Sigmoid colon (tissue), 7 donors: ENCODE results near the gene TOM1. TPM values are rescaled to one million over a fixed set of nuclear protein-coding genes. Genes with fewer than 3 reads are reported as not detected.

Experiments used
- DNase-seq: peaks from one replicate; pipeline ENCODE4 v3.0.0-alpha.2; 2019
- H3K27ac ChIP-seq, 4 donors: fragments of 200-600 bp; sonication (generic); one replicate each; pipeline ENCODE4 v1.5.1; 2016 to 2019; ENCODE audit warnings: mild to moderate bottlenecking in 1 of 4
- H3K27me3 ChIP-seq, 3 donors: fragments of 200-600 bp; sonication (generic); one replicate each; pipeline ENCODE4 v1.5.1; 2019; ENCODE audit warnings: mild to moderate bottlenecking in 1 of 3
- H3K36me3 ChIP-seq, 4 donors: fragments of 200-600 bp; sonication (generic); one replicate each; pipeline ENCODE4 v1.5.1; 2016 to 2019
- H3K4me1 ChIP-seq, 4 donors: fragments of 200-600 bp; sonication (generic); one replicate each; pipeline ENCODE4 v1.5.1; 2017 to 2019
- H3K4me3 ChIP-seq, 4 donors: fragments of 200-600 bp; sonication (generic); one replicate each; pipeline ENCODE4 v1.5.1; 2017 to 2019; ENCODE audit warnings: mild to moderate bottlenecking in 2 of 4, moderate library complexity in 1 of 4
- H3K9me3 ChIP-seq, 4 donors: fragments of 200-600 bp in 3 of 4; sonication (generic) in 3 of 4; one replicate each; pipeline versions ENCODE4 v1.5.1 to v1.6.1; 2013 to 2019
- EP300 ChIP-seq, 4 donors: sonication (generic); formaldehyde crosslinking; IDR thresholded peaks; one replicate each; pipeline ENCODE4 v1.6.1; 2017; ENCODE audit warnings: antibody characterized with exemption in 4 of 4
- POLR2A ChIP-seq, 2 donors: fragments of 450-650 bp; IDR thresholded peaks; one replicate each; pipeline ENCODE4 v1.6.1; 2016; ENCODE audit warnings: antibody characterized with exemption in 2 of 2, mild to moderate bottlenecking in 2 of 2, moderate library complexity in 2 of 2
- POLR2AphosphoS5 ChIP-seq, 4 donors: sonication (generic); formaldehyde crosslinking; IDR thresholded peaks; one replicate each; pipeline ENCODE4 v1.6.1; 2017; ENCODE audit warnings: antibody characterized with exemption in 4 of 4
- WGBS, 2 donors: extraction: QIAGEN DNeasy Blood & Tissue Kit; methylation state at CpG; one replicate each; pipeline ENCODE4 v1.1.7; 2013; 5-methylcytosine and 5-hydroxymethylcytosine counted together
- intact Hi-C: fragments of 100-400 bp; cut with DNase I; formaldehyde crosslinking; loops from one replicate; pipeline ENCODE4 v1.15.1; 2023
- polyA plus RNA-seq, 3 donors: library from polyadenylated mRNA; stranded (reverse); fragments of 200-250 nt; gene quantifications; one replicate each; pipeline ENCODE4 v1.2.3, GENCODE V29; 2013
- total RNA-seq, 4 donors: library from RNA; depleted of rRNA; stranded (reverse); fragments of >200 nt; gene quantifications; one replicate each; pipeline ENCODE4 v1.1.0, GENCODE V29; 2016
- TF ChIP-seq, protein P1 (sequence below), 4 experiments: fragments of 450-650 bp in 3 of 4; fragments of 200-600 bp in 1 of 4; IDR thresholded peaks; one replicate each; pipeline ENCODE4 v1.5.1; 2016 to 2019; ENCODE audit warnings: antibody characterized with exemption in 4 of 4, mild to moderate bottlenecking in 3 of 4, moderate library complexity in 2 of 4
- donor health status: healthy with polysubstance abuse.
- donor health status: Bipolar disorder and iron deficiency.
- donor health status: healthy.

The TOM1 gene
- total and polyA plus RNA-seq, 7 donors: 32.5 to 66.5 (median 50.8) TPM

GRCh38 chr22:35348703-35349102, 49.0 kb downstream of the TOM1 start:
- TF ChIP-seq EP300 (IDR thresholded peaks at IDR 0.05) (no peak), POLR2A (IDR thresholded peaks at IDR 0.05) (no peak), POLR2AphosphoS5 (IDR thresholded peaks at IDR 0.05) (no peak)
- TF ChIP-seq, protein P1, sequence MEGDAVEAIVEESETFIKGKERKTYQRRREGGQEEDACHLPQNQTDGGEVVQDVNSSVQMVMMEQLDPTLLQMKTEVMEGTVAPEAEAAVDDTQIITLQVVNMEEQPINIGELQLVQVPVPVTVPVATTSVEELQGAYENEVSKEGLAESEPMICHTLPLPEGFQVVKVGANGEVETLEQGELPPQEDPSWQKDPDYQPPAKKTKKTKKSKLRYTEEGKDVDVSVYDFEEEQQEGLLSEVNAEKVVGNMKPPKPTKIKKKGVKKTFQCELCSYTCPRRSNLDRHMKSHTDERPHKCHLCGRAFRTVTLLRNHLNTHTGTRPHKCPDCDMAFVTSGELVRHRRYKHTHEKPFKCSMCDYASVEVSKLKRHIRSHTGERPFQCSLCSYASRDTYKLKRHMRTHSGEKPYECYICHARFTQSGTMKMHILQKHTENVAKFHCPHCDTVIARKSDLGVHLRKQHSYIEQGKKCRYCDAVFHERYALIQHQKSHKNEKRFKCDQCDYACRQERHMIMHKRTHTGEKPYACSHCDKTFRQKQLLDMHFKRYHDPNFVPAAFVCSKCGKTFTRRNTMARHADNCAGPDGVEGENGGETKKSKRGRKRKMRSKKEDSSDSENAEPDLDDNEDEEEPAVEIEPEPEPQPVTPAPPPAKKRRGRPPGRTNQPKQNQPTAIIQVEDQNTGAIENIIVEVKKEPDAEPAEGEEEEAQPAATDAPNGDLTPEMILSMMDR (IDR thresholded peaks at IDR 0.05): no peak
- H3K36me3 ChIP-seq: peaks cover 5 to 47% (median 14%) of the 10 kb centered on the region in 4 donors
- H3K4me3 ChIP-seq: no peak overlapping the region
- H3K27me3 ChIP-seq: no peaks in the 10 kb centered on the region
- H3K4me1 ChIP-seq: peaks cover 6 to 38% (median 25%) of the 10 kb centered on the region in 4 donors
- WGBS, 2 donors: 93 to 94% methylated on average over 5 of the region's 5 CpGs
- no peak for DNase-seq
- intact Hi-C loops: no loop called here
- H3K9me3 ChIP-seq: no peaks in the 10 kb centered on the region
- H3K27ac ChIP-seq: no peak overlapping the region

- no peak for DNase-seq
- 65 to 74% methylated on average over 9 of the region's 9 CpGs for WGBS, 2 donors
- intact Hi-C loops: no loop called here
- Histone ChIP-seq H3K36me3 (peaks cover 0 to 41% (median 11%) of the 10 kb centered on the region in 4 donors), H3K4me3 (no peak overlapping the region), H3K4me1 (peaks cover 6 to 38% (median 25%) of the 10 kb centered on the region in 4 donors), H3K27ac (peak overlapping the region in 3 of 4 donors; percentile 82 to 88 (median 86)), H3K27me3 (no peaks in the 10 kb centered on the region), H3K9me3 (no peaks in the 10 kb centered on the region)
- TF ChIP-seq EP300 (IDR thresholded peaks at IDR 0.05) (no peak), POLR2A (IDR thresholded peaks at IDR 0.05) (no peak), POLR2AphosphoS5 (IDR thresholded peaks at IDR 0.05) (no peak)
- TF ChIP-seq, protein P1 (IDR thresholded peaks at IDR 0.05): no peak
Observed at GRCh38 chr22:35349368-35349703, 49.6 kb downstream of the TOM1 start.

- intact Hi-C loops: loop anchor here (1.0 to 5.0 kb wide), 5 partner anchors 21 to 772 kb away; no protein-coding TSS in a partner anchor
- Histone ChIP-seq H3K27ac (peak overlapping the region; percentile 82 to 88 (median 85)), H3K4me1 (peaks cover 6 to 38% (median 25%) of the 10 kb centered on the region in 4 donors), H3K4me3 (no peak overlapping the region), H3K9me3 (no peaks in the 10 kb centered on the region), H3K27me3 (no peaks in the 10 kb centered on the region), H3K36me3 (peaks cover 0 to 35% (median 8%) of the 10 kb centered on the region in 4 donors)
- TF ChIP-seq POLR2A (IDR thresholded peaks at IDR 0.05): no peak
- DNase-seq: no peak
- WGBS, 2 donors: 46 to 50% methylated on average over 17 of the region's 17 CpGs
Observed at GRCh38 chr22:35349704-35350538, 50.2 kb downstream of the TOM1 start.

DNA sequence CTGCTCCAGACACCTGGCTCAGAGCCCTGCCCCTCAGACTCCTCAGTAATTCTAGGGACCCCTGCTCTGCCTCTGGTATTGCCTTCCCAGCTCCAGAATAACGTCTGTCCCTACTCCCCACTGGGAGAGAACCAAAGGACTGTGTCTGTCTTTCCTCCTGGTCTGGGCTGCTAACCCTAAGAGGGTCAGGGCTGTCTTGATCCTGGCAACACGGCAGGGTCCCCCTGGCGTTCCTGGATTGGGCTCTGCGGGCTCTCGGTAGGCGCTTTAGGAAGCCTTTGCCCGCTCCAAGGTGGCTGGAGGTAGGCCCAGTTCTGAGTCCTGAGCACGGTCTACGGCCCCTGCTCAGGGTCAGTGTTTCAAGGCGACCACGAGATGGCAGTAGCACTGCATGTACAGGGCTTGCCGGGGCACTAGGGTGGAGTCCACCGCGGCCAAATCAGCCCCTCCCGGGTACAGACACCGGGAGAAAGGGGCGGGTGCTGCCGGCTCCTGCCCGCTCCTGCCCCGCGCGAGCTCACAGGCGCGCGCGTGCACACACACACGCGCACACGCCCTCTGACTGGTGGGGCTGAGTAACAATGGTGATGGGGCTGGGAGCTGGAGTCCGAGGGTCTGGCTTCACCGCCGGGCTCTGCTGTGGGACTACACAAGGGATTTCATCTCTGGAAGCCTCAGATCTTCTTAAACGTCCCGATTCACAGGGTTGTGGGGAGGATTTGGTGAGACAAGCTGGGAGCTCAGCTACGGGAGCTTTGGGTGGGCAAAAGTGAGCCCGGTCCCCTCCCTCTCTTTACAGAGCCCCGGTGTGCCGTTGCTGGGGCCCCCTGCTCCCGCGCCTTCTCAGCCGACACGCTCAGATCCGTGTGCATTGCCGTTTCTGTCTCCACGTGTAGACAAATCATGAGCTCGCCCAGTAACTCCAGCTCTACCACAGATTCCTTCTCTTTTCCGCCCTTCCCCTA, 51.1 kb downstream of the TOM1 start:
- peak overlapping the region; percentile 27 to 57 (median 52) for H3K4me3 ChIP-seq
- peak; percentile 98 for DNase-seq
- TF ChIP-seq POLR2AphosphoS5 (IDR thresholded peaks at IDR 0.05): peak; percentile 71 to 77 (median 76)
- TF ChIP-seq POLR2A (IDR thresholded peaks at IDR 0.05): peak in 1 of 2 donors; percentile 44
- TF ChIP-seq, protein P1 (IDR thresholded peaks at IDR 0.05): peak; percentile 79 to 97 (median 89)
- peak in 1 of 4 donors; percentile 34 for TF ChIP-seq EP300 (IDR thresholded peaks at IDR 0.05)
- intact Hi-C loops: loop anchor here (1.0 to 5.0 kb wide), 5 partner anchors 20 to 771 kb away; no protein-coding TSS in a partner anchor
- H3K4me1 ChIP-seq: peaks cover 6 to 41% (median 25%) of the 10 kb centered on the region in 4 donors
- H3K36me3 ChIP-seq: peaks cover 0 to 26% (median 4%) of the 10 kb centered on the region in 4 donors
- no peaks in the 10 kb centered on the region for H3K27me3 ChIP-seq
- no peaks in the 10 kb centered on the region for H3K9me3 ChIP-seq
- WGBS, 2 donors: 4 to 5% methylated on average over 47 of the region's 47 CpGs
- H3K27ac ChIP-seq: peak overlapping the region; percentile 82 to 88 (median 85)
